Right atrium auricular region (tissue), 2 donors: ENCODE results near the gene SMIM35. TPM values are rescaled to one million over a fixed set of nuclear protein-coding genes. Genes with fewer than 3 reads are reported as not detected.

Experiments
- DNase-seq: peaks from one replicate; pipeline ENCODE4 v3.0.0-alpha.2; 2019; ENCODE audit warnings: low spot score
- H3K27ac ChIP-seq, 2 donors: fragments of 200-600 bp; sonication (generic); 1 replicate in 1 of 2; 2 replicates in 1 of 2; pipeline ENCODE4 v1.5.1; 2016 to 2019
- H3K27me3 ChIP-seq, 2 donors: fragments of 200-600 bp; sonication (generic); one replicate each; pipeline versions ENCODE4 v1.5.1 to v1.6.0; 2017 to 2019
- H3K36me3 ChIP-seq: fragments of 200-600 bp; sonication (generic); one replicate; pipeline ENCODE4 v1.5.1; 2016
- H3K4me1 ChIP-seq, 2 donors: fragments of 200-600 bp; sonication (generic); one replicate each; pipeline versions ENCODE4 v1.5.1 to v1.6.0; 2017 to 2019
- H3K4me3 ChIP-seq, 2 donors: fragments of 200-600 bp; sonication (generic); 1 replicate in 1 of 2; 2 replicates in 1 of 2; pipeline ENCODE4 v1.5.1; 2017 to 2019; ENCODE audit warnings: mild to moderate bottlenecking in 1 of 2, moderate library complexity in 1 of 2
- H3K9me3 ChIP-seq, 2 donors: fragments of 200-600 bp; sonication (generic); one replicate each; pipeline ENCODE4 v1.5.1; 2019
- CTCF ChIP-seq, 2 donors: fragments of 200-600 bp; sonication (generic); IDR thresholded peaks; one replicate each; pipeline ENCODE4 v1.5.1; 2019; ENCODE audit warnings: antibody characterized with exemption in 2 of 2
- total RNA-seq, 2 donors: library from RNA; depleted of rRNA; stranded (reverse); fragments of >200 nt; gene quantifications; one replicate each; pipeline ENCODE4 v1.1.0, GENCODE V29; 2016

The SMIM35 gene
- total RNA-seq, 2 donors from 2014 or later, result not detected

- Histone ChIP-seq H3K9me3 (no peaks in the 10 kb centered on the region), H3K4me1 (peaks cover 0 to 16% of the 10 kb centered on the region in 2 donors), H3K27me3 (no peaks in the 10 kb centered on the region), H3K27ac (peak overlapping the region; percentile 53 to 69), H3K36me3 (no peaks in the 10 kb centered on the region), H3K4me3 (no peak overlapping the region)
- DNase-seq, result no peak
- no peak for TF ChIP-seq CTCF (IDR thresholded peaks at IDR 0.05)
Measured at GRCh38 chr11:118099838-118100556, 13.2 kb upstream of the SMIM35 start.

GRCh38 chr11:118098996-118099837 is 12.5 kb upstream of the SMIM35 start:
- no peaks in the 10 kb centered on the region for H3K36me3 ChIP-seq
- no peaks in the 10 kb centered on the region for H3K27me3 ChIP-seq
- no peak for DNase-seq
- peaks cover 0 to 16% of the 10 kb centered on the region in 2 donors for H3K4me1 ChIP-seq
- no peak overlapping the region for H3K4me3 ChIP-seq
- H3K27ac ChIP-seq, result peak overlapping the region; percentile 53 to 69
- TF ChIP-seq CTCF (IDR thresholded peaks at IDR 0.05), result no peak
- H3K9me3 ChIP-seq, result no peaks in the 10 kb centered on the region

GRCh38 chr11:118095967-118096367 is 9.2 kb upstream of the SMIM35 start:
- Histone ChIP-seq H3K4me1 (peaks cover 0 to 15% of the 10 kb centered on the region in 2 donors), H3K36me3 (no peaks in the 10 kb centered on the region), H3K4me3 (no peak overlapping the region), H3K9me3 (no peaks in the 10 kb centered on the region), H3K27me3 (no peaks in the 10 kb centered on the region), H3K27ac (no peak overlapping the region)
- no peak for TF ChIP-seq CTCF (IDR thresholded peaks at IDR 0.05)
- DNase-seq, result no peak

DNA sequence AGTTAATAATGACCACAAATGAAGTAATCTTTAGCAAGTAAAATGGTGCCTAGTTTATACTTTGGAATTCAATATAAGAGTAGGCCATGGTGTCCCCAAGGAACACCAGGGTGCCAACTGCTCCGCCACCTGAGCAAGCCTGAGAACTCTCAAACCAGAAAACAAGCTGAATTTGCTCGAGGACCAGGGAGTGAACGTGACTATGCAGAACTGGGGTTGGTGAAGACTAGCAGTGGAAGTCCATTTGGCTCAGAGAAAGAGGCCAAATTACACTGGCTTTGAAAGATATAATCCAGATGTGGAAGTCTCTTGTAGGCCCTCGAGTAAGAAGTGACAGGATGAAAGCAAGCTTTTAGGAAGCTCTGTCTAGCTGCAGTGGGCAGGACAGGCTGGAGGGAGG is 8.7 kb upstream of the SMIM35 start:
- Histone ChIP-seq H3K27me3 (no peaks in the 10 kb centered on the region), H3K4me3 (no peak overlapping the region), H3K36me3 (no peaks in the 10 kb centered on the region), H3K4me1 (peaks cover 0 to 11% of the 10 kb centered on the region in 2 donors), H3K9me3 (no peaks in the 10 kb centered on the region), H3K27ac (no peak overlapping the region)
- no peak for DNase-seq
- no peak for TF ChIP-seq CTCF (IDR thresholded peaks at IDR 0.05)

DNA sequence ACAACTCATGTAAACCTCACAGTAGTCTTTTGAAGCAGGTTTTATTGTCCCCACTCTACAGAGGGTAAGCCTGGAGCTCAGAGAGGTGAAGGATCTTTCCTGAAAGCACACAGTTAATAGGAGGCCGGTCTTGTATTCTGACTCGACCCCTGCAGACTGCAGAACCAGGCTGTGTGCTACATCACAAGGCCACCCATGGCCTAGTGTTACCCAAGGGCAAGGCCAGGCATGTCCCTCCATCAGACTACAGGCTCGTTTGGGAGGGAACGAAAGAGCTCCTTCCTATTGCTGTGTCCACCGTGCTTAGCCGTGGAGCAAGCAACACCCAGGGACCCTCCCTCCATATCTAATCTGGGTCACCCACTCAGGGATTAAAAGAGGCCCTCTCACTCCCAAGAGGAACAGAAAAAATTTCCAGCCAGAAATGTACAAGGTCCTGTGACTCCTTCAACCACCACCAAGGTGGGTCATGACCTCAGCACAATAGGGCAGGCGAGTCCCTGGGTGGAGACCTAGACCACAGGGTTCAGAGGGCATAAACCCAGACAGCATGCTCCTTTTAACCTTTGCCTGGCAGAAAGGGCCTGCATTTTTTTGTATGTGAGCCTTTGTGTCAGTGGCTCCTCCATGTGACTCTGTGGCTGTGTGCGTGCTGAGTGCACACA is 6.3 kb upstream of the SMIM35 start:
- Histone ChIP-seq H3K27ac (no peak overlapping the region), H3K9me3 (peaks cover 0 to 1% of the 10 kb centered on the region in 2 donors), H3K27me3 (no peaks in the 10 kb centered on the region), H3K4me1 (no peaks in the 10 kb centered on the region), H3K36me3 (no peaks in the 10 kb centered on the region), H3K4me3 (no peak overlapping the region)
- no peak for TF ChIP-seq CTCF (IDR thresholded peaks at IDR 0.05)
- no peak for DNase-seq
